ENCODE results near the gene NXN. TPM values are rescaled to one million over a fixed set of nuclear protein-coding genes. Genes with fewer than 3 reads are reported as not detected.
A peak's percentile ranks its signal among the peaks of the same experiment; 100 is the strongest.

Gene NXN
- total RNA-seq, 1 experiment from 2014 or later: 126 TPM

- DNase-seq (ENCODE audit: low read depth, low spot score): no peak
- Histone ChIP-seq H3K36me3 (ENCODE audit: control insufficient read depth, insufficient read depth, low read length) (no peaks in the 10 kb centered on the region), H3K27me3 (ENCODE audit: control insufficient read depth, insufficient read depth, low read length) (no peaks in the 10 kb centered on the region), H3K4me1 (ENCODE audit: control insufficient read depth, insufficient read depth, low read length) (peaks cover 50% of the 10 kb centered on the region), H3K27ac (ENCODE audit: low read length) (peak overlapping the region; percentile 88), H3K4me3 (ENCODE audit: low read depth in 2 of 2, low read length in 2 of 2) (no peak overlapping the region), H3K9me3 (ENCODE audit: control insufficient read depth, insufficient read depth, low read depth, low read length) (no peaks in the 10 kb centered on the region)
- peak; percentile 77 for ATAC-seq
- ChIA-PET CTCF (no interaction called here), POLR2A (no interaction called here)
- in situ Hi-C loops (cut with HindIII; ENCODE audit: low pct_unique_long_range_greater_than_20kb, low sequenced_read_pairs) (no loop called here), intact Hi-C loops (cut with micrococcal nuclease; ENCODE audit: unreplicated experiment) (no loop called here)
- BruUV-seq (replicated peaks): no TSS peak
- no peak for TF ChIP-seq REST (IDR thresholded peaks at IDR 0.05; ENCODE audit: insufficient read depth in 1 of 2, low read depth in 2 of 2, low read length in 1 of 2)
- 0 out of 2 replicates have a peak, but pooled peaks have one; percentile 18 for TF ChIP-seq POLR2AphosphoS5 (IDR thresholded peaks at IDR 0.05; ENCODE audit: low read depth, low read length)
- TF ChIP-seq CTCF (IDR thresholded peaks at IDR 0.05): no peak
- TF ChIP-seq TCF7L2 (IDR thresholded peaks at IDR 0.05; ENCODE audit: low read depth, low read length): peak; percentile 58; the same call in 1 of the 2 replicates
Measured at GRCh38 chr17:948284-948852, 31.2 kb downstream of the NXN start.

- BruUV-seq (replicated peaks): no TSS peak
- Histone ChIP-seq H3K4me1 (ENCODE audit: control insufficient read depth, insufficient read depth, low read length) (peaks cover 47% of the 10 kb centered on the region), H3K4me3 (ENCODE audit: low read depth in 2 of 2, low read length in 2 of 2) (no peak overlapping the region), H3K27me3 (ENCODE audit: control insufficient read depth, insufficient read depth, low read length) (no peaks in the 10 kb centered on the region), H3K36me3 (ENCODE audit: control insufficient read depth, insufficient read depth, low read length) (no peaks in the 10 kb centered on the region), H3K9me3 (ENCODE audit: control insufficient read depth, insufficient read depth, low read depth, low read length) (no peaks in the 10 kb centered on the region), H3K27ac (ENCODE audit: low read length) (peak overlapping the region; percentile 72)
- POLR2A ChIA-PET: no interaction called here
- no peak for ATAC-seq
- TF ChIP-seq POLR2AphosphoS5 (IDR thresholded peaks at IDR 0.05; ENCODE audit: low read depth, low read length): no peak
- TF ChIP-seq SIN3A (IDR thresholded peaks at IDR 0.05; ENCODE audit: borderline replicate concordance, insufficient read depth, low read depth, low read length): no peak
- no peak for TF ChIP-seq CTCF (IDR thresholded peaks at IDR 0.05)
- no peak for TF ChIP-seq REST (IDR thresholded peaks at IDR 0.05; ENCODE audit: insufficient read depth in 1 of 2, low read depth in 2 of 2, low read length in 1 of 2)
- no peak for TF ChIP-seq TCF7L2 (IDR thresholded peaks at IDR 0.05; ENCODE audit: low read depth, low read length)
- CTCF ChIA-PET: no interaction called here
- intact Hi-C loops (cut with micrococcal nuclease; ENCODE audit: unreplicated experiment): no loop called here
- DNase-seq (ENCODE audit: low read depth, low spot score): no peak
- in situ Hi-C loops (cut with HindIII; ENCODE audit: low pct_unique_long_range_greater_than_20kb, low sequenced_read_pairs): no loop called here
Measured at GRCh38 chr17:946510-947236, 32.9 kb downstream of the NXN start.

Data from Panc1 (cell line).